Mesothelial cell of epicardium (in vitro differentiated cells): ENCODE results near the gene FRRS1L. TPM values are rescaled to one million over a fixed set of nuclear protein-coding genes. Genes with fewer than 3 reads are reported as not detected.

Experiments
- DNase-seq, 2 experiments: peaks; one replicate each; pipeline ENCODE4 v3.0.0; 2021; ENCODE audit warnings: low spot score in 2 of 2; ENCODE audit not compliant: unreplicated experiment in 2 of 2
- H3K27ac Mint-ChIP-seq: 2 replicates; pipeline ENCODE4 v1.8.0; 2021; ENCODE audit warnings: mixed read lengths
- H3K27me3 Mint-ChIP-seq: 2 replicates; pipeline ENCODE4 v1.8.0; 2021; ENCODE audit warnings: low read depth, mixed read lengths
- H3K36me3 Mint-ChIP-seq: 2 replicates; pipeline ENCODE4 v1.8.0; 2021; ENCODE audit warnings: mixed read lengths
- H3K4me1 Mint-ChIP-seq: 2 replicates; pipeline ENCODE4 v1.8.0; 2021; ENCODE audit warnings: mixed read lengths
- H3K4me3 Mint-ChIP-seq: 2 replicates; pipeline ENCODE4 v1.8.0; 2021; ENCODE audit warnings: mild to moderate bottlenecking, moderate library complexity, mixed read lengths
- H3K9me3 Mint-ChIP-seq: 2 replicates; pipeline ENCODE4 v1.8.0; 2021; ENCODE audit warnings: mixed read lengths
- total RNA-seq: library from RNA; stranded (reverse); gene quantifications from 3 replicates; pipeline ENCODE4 v1.2.1, GENCODE V29; 2021
- TF ChIP-seq, protein P1 (sequence below): fragments of 200-600 bp; sonication (generic); IDR thresholded peaks from one replicate; pipeline ENCODE4 v1.5.0; 2021; ENCODE audit warnings: antibody characterized with exemption; ENCODE audit not compliant: unreplicated experiment

Gene FRRS1L
- total RNA-seq, 1 donor from 2014 or later: 14.4 TPM

GRCh38 chr9:109121232-109121796 lies 45.7 kb downstream of the FRRS1L start:
- Mint-ChIP-seq H3K4me1 (peaks cover 34% of the 10 kb centered on the region), H3K27me3 (no peaks in the 10 kb centered on the region), H3K36me3 (peaks cover 2% of the 10 kb centered on the region), H3K4me3 (peak overlapping the region; percentile 20), H3K9me3 (no peaks in the 10 kb centered on the region), H3K27ac (no peak overlapping the region)
- TF ChIP-seq, protein P1, sequence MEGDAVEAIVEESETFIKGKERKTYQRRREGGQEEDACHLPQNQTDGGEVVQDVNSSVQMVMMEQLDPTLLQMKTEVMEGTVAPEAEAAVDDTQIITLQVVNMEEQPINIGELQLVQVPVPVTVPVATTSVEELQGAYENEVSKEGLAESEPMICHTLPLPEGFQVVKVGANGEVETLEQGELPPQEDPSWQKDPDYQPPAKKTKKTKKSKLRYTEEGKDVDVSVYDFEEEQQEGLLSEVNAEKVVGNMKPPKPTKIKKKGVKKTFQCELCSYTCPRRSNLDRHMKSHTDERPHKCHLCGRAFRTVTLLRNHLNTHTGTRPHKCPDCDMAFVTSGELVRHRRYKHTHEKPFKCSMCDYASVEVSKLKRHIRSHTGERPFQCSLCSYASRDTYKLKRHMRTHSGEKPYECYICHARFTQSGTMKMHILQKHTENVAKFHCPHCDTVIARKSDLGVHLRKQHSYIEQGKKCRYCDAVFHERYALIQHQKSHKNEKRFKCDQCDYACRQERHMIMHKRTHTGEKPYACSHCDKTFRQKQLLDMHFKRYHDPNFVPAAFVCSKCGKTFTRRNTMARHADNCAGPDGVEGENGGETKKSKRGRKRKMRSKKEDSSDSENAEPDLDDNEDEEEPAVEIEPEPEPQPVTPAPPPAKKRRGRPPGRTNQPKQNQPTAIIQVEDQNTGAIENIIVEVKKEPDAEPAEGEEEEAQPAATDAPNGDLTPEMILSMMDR: no peak
- DNase-seq: no peak

DNA sequence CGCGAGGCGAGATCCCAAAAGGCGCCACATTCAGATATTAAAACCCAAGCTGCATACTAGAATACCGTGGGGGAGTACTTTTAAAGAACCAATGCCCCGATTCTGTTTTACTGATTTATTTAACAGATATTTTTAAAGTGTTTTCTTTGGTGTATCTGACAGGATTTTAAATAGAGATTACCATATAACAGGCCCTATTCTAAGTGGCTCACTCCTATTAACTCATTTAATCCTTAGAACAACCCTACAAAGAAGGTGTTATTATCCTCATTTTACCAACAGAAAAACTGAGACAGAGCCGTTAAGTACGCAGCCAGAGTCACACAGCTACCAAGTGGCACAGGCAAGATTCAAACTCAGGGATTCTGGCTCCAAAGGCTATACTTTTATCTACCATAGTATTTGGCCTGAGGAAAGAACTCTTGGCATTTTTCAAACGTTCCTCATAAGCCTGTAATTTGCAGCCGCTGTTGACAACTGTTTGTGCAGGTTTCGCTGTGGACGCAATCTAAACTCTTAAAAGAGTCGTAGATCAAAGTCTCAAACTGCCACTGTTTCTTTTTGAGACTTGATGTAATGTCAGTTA lies 46.8 kb downstream of the FRRS1L start:
- DNase-seq: no peak
- TF ChIP-seq, protein P1: no peak
- H3K4me1 Mint-ChIP-seq: peaks cover 38% of the 10 kb centered on the region
- no peaks in the 10 kb centered on the region for H3K27me3 Mint-ChIP-seq
- H3K27ac Mint-ChIP-seq: no peak overlapping the region
- peak overlapping the region; percentile 92 for H3K4me3 Mint-ChIP-seq
- peaks cover 2% of the 10 kb centered on the region for H3K36me3 Mint-ChIP-seq
- H3K9me3 Mint-ChIP-seq: no peaks in the 10 kb centered on the region

DNA sequence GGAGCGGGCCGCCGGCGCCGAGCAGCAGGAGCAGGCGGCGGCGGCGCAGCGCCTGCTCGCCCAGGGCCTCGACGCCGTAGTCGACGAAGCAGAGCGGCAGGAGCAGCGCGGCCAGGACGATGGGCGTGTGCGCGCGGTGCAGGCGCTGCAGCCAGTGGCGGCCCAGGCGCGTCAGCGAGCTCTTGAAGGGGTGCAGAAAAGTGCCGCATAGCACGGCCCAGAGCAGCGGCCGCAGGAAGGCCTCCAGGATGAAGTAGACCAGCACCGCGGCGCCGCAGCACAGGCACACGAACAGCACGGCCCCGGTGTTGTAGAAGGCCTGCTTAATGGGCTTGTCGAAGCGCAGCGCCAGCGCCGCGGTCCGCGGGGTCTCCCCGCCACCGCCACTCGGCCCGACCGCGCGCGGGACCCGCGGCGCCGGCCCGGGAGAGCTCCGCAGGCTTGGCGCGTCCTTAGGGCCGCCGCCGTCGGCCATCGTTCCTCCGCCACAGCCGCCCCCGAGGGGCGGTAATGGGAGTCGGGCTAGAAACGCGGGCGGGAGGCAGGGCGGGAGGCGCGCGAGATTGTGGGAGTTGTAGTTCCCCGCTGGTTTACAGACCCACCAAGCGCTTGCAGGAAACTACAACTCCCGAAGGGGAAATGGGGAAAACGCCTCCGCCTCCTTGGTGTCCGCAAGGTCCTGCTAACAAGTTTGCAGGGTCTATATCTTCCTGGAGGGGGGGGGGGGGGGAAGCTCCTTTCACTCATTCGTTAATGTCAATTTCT lies 47.4 kb downstream of the FRRS1L start, which contains the start of gene TMEM245:
Gene TMEM245, minus strand, starts transcription at position 509 of the 765 bp plus-strand sequence. Its CDS starts 34 bp downstream, at position 475.
- Mint-ChIP-seq H3K9me3 (no peaks in the 10 kb centered on the region), H3K36me3 (peaks cover 2% of the 10 kb centered on the region), H3K4me1 (peaks cover 44% of the 10 kb centered on the region), H3K27me3 (no peaks in the 10 kb centered on the region), H3K4me3 (peak within 1 kb of the TSS; percentile 92), H3K27ac (peak within 1 kb of the TSS; percentile 92)
- DNase-seq: peak; percentile 85 to 91
- TF ChIP-seq, protein P1: no peak

- no peak for DNase-seq
- Mint-ChIP-seq H3K27me3 (no peaks in the 10 kb centered on the region), H3K27ac (peak overlapping the region; percentile 92), H3K9me3 (no peaks in the 10 kb centered on the region), H3K36me3 (peaks cover 2% of the 10 kb centered on the region), H3K4me3 (peak overlapping the region; percentile 92), H3K4me1 (peaks cover 51% of the 10 kb centered on the region)
- TF ChIP-seq, protein P1: no peak
Observed at GRCh38 chr9:109118808-109119438, 48.1 kb downstream of the FRRS1L start.

DNA sequence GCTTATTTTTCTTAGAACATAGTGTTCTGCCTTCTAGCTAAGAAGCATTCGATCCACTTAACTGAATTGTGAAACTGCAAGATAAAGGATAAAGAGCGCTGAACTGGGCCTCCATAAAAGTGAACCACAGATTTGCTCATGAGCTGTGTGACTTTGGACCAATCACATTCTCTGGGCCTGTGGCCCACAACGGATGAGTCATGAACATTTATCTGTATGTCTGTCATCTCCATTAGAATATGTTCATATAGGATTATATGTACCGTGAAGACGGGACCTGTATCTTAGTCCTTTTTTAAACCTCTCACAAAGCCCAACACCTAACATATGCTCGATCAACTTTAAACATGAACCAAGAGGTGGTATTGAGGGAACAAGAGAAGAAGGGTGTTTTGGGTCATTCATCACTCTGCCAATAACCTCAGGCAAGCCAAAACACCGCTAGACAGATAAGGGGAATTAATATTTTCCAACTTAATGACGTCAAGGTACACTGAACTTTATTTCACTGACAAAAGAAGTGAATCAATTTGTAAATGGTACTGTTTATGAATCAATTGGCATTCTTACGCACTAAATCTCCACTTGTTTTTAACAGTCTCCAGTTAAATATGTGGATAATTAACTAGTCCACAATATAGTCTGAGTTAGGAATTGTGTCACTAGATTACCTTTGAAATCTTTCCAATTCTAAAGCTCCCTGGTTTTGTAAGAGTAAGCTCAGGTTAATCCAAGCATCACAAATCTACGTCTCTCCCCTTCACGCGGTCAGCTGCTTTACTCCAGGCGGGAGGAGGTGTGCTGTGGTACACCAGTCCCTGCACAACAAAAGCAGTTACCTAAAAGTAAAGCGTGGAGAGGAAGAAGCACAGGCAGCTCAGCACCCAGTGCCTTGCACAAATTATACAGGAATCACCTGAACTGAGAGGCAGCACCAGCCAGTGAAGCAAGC lies 48.9 kb downstream of the FRRS1L start:
- Mint-ChIP-seq H3K4me1 (peaks cover 59% of the 10 kb centered on the region), H3K27ac (peak overlapping the region; percentile 92), H3K4me3 (peak overlapping the region; percentile 92), H3K9me3 (no peaks in the 10 kb centered on the region), H3K36me3 (peaks cover 2% of the 10 kb centered on the region), H3K27me3 (no peaks in the 10 kb centered on the region)
- TF ChIP-seq, protein P1: no peak
- no peak for DNase-seq
